K562 (cell line): ENCODE measurements around the gene TNFSF9. TPM values are rescaled to one million over a fixed set of nuclear protein-coding genes. Genes with fewer than 3 reads are reported as not detected.

Experiments
- ARID1B ChIP-seq: fragments of 450-650 bp; IDR thresholded peaks from 2 replicates; pipeline ENCODE4 v1.6.1; 2016; ENCODE audit warnings: antibody characterized with exemption, mild to moderate bottlenecking, inconsistent platforms
- HBP1 ChIP-seq: fragments of 450-650 bp; formaldehyde crosslinking; IDR thresholded peaks from 2 replicates; pipeline ENCODE4 v1.4.0; 2022; ENCODE audit warnings: missing genetic modification characterization
- KAT8 ChIP-seq: fragments of 450-650 bp; IDR thresholded peaks from 2 replicates; pipeline ENCODE4 v1.6.1; 2016; ENCODE audit warnings: low read depth, mild to moderate bottlenecking
- NR4A1 ChIP-seq, 2 experiments: fragments of 250-450 bp in 1 of 2; fragments of 450-650 bp in 1 of 2; sonication (Bioruptor Pico) in 1 of 2; IDR thresholded peaks; 2 replicates each; pipeline versions ENCODE4 v1.4.0 to v1.6.1; 2016 to 2020; ENCODE audit warnings: mild to moderate bottlenecking in 2 of 2, missing compliant biosample characterization in 1 of 2, missing genetic modification characterization in 1 of 2, moderate library complexity in 1 of 2
- RNF219 ChIP-seq: fragments of 250-450 bp; sonication (Bioruptor Pico); IDR thresholded peaks from 2 replicates; pipeline ENCODE4 v1.5.0; 2022; ENCODE audit warnings: mild to moderate bottlenecking
- SMAD2 ChIP-seq: fragments of 150-350 bp; IDR thresholded peaks from 2 replicates; pipeline ENCODE4 v1.6.1; 2014; ENCODE audit warnings: low read depth, mild to moderate bottlenecking, low read length
- TARDBP ChIP-seq: fragments of 450-650 bp; IDR thresholded peaks from 2 replicates; pipeline ENCODE4 v1.6.1; 2016
- THRAP3 ChIP-seq: fragments of 450-650 bp; IDR thresholded peaks from 2 replicates; pipeline ENCODE4 v1.6.1; 2016; ENCODE audit warnings: mild to moderate bottlenecking, inconsistent platforms, borderline replicate concordance
- TRIM28 ChIP-seq: fragments of 450-650 bp; IDR thresholded peaks from 2 replicates; pipeline ENCODE4 v1.6.1; 2017
- ZBTB11 ChIP-seq, 3 experiments: fragments of 200-800 bp in 1 of 3; fragments of 250-450 bp in 1 of 3; fragments of 450-650 bp in 1 of 3; sonication (Bioruptor Pico) in 1 of 3; sonication (Bioruptor generic) in 1 of 3; formaldehyde crosslinking in 1 of 3; IDR thresholded peaks; 2 replicates each; pipeline versions ENCODE4 v1.6.1 to v1.8.0; 2016 to 2022; ENCODE audit warnings: mild to moderate bottlenecking in 2 of 3, missing genetic modification characterization in 2 of 3, missing compliant biosample characterization in 1 of 3, moderate library complexity in 1 of 3
- ZBTB49 ChIP-seq: sonication (generic); formaldehyde crosslinking; IDR thresholded peaks from 2 replicates; pipeline ENCODE4 v1.8.0; 2022; ENCODE audit warnings: missing genetic modification reagents, mild to moderate bottlenecking, borderline replicate concordance
- ZFP30 ChIP-seq: fragments of 250-450 bp; sonication (Bioruptor Pico); IDR thresholded peaks from 2 replicates; pipeline ENCODE4 v1.8.0; 2022; ENCODE audit warnings: moderate library complexity, mild to moderate bottlenecking, inconsistent platforms, borderline replicate concordance
- ZNF23 ChIP-seq: fragments of 250-450 bp; sonication (Bioruptor Pico); IDR thresholded peaks from 2 replicates; pipeline ENCODE4 v1.4.0; 2020; ENCODE audit warnings: mild to moderate bottlenecking
- ZNF507 ChIP-seq: conservative IDR thresholded peaks from 2 replicates; pipeline ENCODE4 v1.6.1; 2017; ENCODE audit warnings: missing genetic modification characterization, missing compliant biosample characterization
- ZNF583 ChIP-seq: fragments of 250-450 bp; sonication (Bioruptor Pico); IDR thresholded peaks from 2 replicates; pipeline ENCODE4 v1.4.0; 2020
- ZNF695 ChIP-seq: fragments of 450-650 bp; formaldehyde crosslinking; IDR thresholded peaks from 2 replicates; pipeline ENCODE4 v1.4.0; 2020; ENCODE audit warnings: mild to moderate bottlenecking, moderate library complexity
- polyA plus RNA-seq, 8 experiments: library from polyadenylated mRNA; depleted of rRNA in 4 of 8; stranded (reverse) in 5 of 8; unstranded in 3 of 8; fragments of >200 nt; fragmentation: Nextera tagmentation in 2 of 8; fragmentation: Illumina TruSeq in 1 of 8; extraction: Ambion mirVana in 2 of 8; extraction: Trizol in 1 of 8; gene quantifications; 2 replicates each; pipeline versions ENCODE4 v1.2.1 to v1.2.3, GENCODE V29; 2011 to 2014; ENCODE audit warnings: inconsistent platforms in 1 of 8, missing spikeins in 1 of 8
- total RNA-seq, 7 experiments: library from RNA; depleted of rRNA in 6 of 7; stranded (reverse); fragments of >200 nt in 6 of 7; fragmentation: Illumina TruSeq in 2 of 7; extraction: Trizol in 2 of 7; gene quantifications; 2 replicates each; pipeline versions ENCODE4 v1.2.1 to v1.2.3, GENCODE V29; 2011 to 2021; ENCODE audit warnings: low replicate concordance in 1 of 7

TNFSF9 gene
- total and polyA plus RNA-seq, 9 of the 15 experiments (the other 6 are each of a cell fraction or from before 2014, with no cell fraction given), result 1.4 to 17.9 (median 6.5) TPM

GRCh38 chr19:6516659-6517291, 14.1 kb upstream of the TNFSF9 start (continued):
- TF ChIP-seq HBP1 (no peak), ZFP30 (CRISPR knock-in tag) (no peak), NR4A1 (CRISPR knock-in tag; IDR thresholded peaks at IDR 0.05) (peak; percentile 7; the same call in 1 of the 2 replicates), NR4A1 (tag; IDR thresholded peaks at IDR 0.05) (peak; percentile 29; the same call in 1 of the 2 replicates), ARID1B (no peak; the same call in 1 of the 2 replicates), ZNF23 (CRISPR knock-in tag) (no peak), THRAP3 (no peak), KAT8 (no peak), ZNF583 (0 out of 2 replicates have a peak, but pooled peaks have one; percentile 51), ZBTB11 (CRISPR knock-in tag; IDR thresholded peaks at IDR 0.05) (peak in 2 of 3 experiments; percentile 53 to 91; a peak in 3 of 6 replicates), TRIM28 (peak; percentile 17; the same call in 1 of the 2 replicates), TARDBP (0 out of 2 replicates have a peak, but pooled peaks have one; percentile 27), SMAD2 (no peak), RNF219 (CRISPR knock-in tag) (no peak), ZNF507 (no peak), ZNF695 (CRISPR knock-in tag) (no peak), ZBTB49 (no peak)
